GM19468 (cell line): ENCODE data around the gene JADE2.
"Not testable (repeated sequence)": the region's sequence is repeated elsewhere in the genome, so short reads cannot be mapped to it uniquely, and the experiment has no call there.

Experiments used
- ATAC-seq: cut with Tn5 transposase; IDR thresholded peaks from one replicate; pipeline ENCODE4 v1.9.1; 2021; ENCODE audit warnings: mild to moderate bottlenecking, moderate library complexity, moderate number of reproducible peaks; ENCODE audit not compliant: unreplicated experiment; ENCODE audit errors: extremely low read depth

Gene JADE2

GRCh38 chr5:134506054-134507039 is 19.1 kb upstream of the JADE2 start:
- ATAC-seq = no peak

- ATAC-seq = no peak
Observed at GRCh38 chr5:134507452-134507851, 18.0 kb upstream of the JADE2 start.

DNA sequence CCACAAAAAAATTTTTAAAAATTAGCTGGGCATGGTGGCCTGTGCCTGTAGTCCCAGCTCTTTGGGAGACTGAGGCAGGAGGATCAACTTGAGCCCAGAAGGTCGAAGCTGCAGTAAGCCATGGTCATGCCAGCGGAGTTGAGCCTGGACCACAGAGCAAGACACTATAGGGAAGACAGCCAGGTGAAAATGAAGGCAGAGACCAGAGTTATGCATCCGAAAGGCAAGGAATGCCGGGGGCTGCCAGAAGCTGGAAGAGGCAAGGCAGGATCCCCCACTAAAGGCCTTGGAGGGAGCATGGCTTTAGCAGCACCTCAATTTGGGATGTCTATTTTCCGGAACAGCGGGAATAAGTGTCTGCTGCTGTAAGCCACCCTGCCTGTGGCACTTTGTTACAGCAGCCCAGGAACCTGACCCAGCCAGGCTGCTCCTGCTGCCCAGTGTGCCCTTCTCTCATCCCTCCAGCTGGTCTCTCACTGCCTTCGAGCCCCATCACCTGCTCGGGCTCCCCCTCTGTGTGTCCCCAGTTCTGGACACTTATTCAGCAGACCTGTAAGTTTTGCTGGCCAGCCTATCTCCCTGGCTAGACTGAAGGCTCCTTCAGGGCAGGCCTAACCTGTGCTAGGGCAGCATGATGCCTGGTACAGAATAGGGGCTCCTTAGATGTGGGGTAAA is 16.8 kb upstream of the JADE2 start:
- ATAC-seq = no peak

DNA sequence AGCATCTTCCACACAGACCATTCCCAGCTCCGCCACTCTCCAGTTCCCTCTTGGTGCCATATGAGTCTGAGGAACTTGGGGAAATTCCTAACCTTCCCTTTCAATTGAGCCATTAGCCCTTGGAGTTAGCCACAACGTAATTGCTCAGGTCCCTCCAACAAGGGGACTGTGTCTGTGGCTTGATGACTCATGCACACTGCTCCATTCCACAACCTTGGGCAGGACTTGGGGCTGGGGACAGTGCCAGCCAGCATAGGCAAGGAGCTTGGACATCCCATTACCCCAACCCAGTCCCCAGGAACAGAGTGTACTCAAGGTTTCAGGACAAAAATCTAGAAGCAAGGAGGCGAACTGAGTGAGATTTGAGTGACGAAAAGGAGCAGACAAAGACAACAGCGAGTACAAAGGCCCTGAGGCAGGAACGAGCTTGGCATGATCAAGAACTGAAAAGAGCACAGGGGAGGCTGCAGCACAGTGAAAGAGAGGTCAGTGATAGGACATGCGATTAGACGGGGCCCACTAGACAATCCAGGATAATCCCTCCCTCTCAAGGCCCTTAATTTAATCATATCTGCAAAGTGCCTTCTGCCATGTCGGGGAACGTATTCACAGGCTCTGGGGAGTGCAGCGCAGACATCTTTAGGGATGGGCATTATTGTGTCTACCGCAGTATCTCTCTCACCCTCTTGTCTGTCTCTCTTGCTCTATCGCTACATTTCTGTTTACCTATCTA is 16.0 kb upstream of the JADE2 start:
- no peak for ATAC-seq

DNA sequence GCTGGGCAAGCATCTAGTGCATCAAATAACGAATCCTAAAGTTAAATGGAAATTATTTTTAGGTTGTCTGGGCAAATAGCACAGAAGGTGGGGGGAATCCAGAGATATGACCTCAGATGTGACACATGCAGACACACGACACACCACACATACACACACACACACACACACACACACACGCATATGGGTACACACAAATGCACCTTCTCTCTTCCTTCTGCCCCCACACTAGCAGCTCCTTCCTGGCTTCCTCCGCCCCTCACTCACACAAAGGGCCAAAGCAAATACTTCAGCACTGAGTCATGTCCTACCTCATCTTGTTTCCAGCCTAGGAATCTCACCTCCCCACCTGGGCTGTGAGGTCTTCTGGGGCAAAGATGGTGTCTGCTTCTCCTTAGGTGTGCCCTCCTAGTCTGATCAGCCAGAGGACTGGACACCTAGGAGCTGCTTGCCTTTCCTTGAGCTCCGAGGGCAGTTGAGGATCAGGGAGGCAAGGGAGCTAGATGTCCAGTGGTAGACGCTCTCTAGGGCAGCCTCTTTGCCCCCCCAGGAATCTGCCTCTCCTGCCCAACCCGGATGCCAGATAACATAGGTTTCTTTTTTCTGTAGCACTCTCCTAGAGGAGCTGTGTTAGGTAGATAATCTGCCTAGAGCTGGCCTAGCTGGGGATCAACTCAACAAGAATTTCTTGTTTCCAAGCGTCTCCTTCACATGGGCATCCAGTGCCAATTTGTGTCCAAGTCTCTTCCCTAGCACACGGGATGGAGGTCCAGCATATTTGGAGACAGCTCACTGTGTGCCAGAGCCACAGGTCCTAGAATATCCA is 14.3 kb upstream of the JADE2 start:
- no peak for ATAC-seq

GRCh38 chr5:134511796-134512660 is 13.4 kb upstream of the JADE2 start:
- no peak for ATAC-seq

DNA sequence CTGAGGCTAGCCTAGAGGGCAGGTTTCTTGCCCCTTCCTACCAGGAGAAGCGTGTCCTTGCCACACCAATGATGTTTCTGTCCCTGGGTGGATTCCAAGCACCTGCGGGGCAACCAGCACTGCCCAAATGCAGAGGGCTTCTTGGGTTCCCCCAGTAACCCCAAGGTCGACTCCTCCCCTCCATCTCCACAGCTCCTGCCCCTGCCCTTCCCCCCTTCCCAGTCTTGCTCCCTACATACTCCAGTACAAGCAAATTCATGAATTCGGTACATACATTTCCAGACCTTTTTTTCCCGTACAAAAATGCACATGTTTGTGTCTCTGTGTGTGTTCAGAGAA is 12.8 kb upstream of the JADE2 start:
- ATAC-seq = no peak

GRCh38 chr5:134515801-134516200 is 9.7 kb upstream of the JADE2 start:
- no peak for ATAC-seq

- not testable (repeated sequence) for ATAC-seq
Observed at GRCh38 chr5:134516984-134517383, 8.5 kb upstream of the JADE2 start.

GRCh38 chr5:134517553-134517952 is 7.9 kb upstream of the JADE2 start:
- no peak for ATAC-seq

DNA sequence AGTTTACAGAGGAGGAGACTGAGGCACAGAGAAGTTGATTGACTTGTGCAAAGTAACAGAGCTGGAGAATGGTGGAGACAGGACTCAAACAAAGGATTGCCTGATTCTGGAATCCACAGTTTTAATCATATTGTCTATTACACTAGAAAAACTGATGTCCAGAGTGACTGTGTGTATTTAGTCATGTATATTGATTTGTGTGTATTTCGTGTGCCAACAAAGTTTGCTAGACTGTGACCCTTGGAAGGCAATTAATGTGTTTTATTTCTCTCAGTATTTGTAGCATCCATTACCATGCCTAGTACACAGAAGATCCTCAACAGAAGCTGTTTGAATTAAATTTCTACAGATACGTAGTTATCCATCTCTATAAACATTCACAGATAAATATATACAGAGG is 5.5 kb upstream of the JADE2 start:
- ATAC-seq = no peak

- no peak for ATAC-seq
Observed at GRCh38 chr5:134521841-134522240, 3.6 kb upstream of the JADE2 start.

- ATAC-seq = no peak
Observed at GRCh38 chr5:134523543-134524271, 1.8 kb upstream of the JADE2 start.

GRCh38 chr5:134524272-134524825 is 1.1 kb upstream of the JADE2 start:
- ATAC-seq = no peak

DNA sequence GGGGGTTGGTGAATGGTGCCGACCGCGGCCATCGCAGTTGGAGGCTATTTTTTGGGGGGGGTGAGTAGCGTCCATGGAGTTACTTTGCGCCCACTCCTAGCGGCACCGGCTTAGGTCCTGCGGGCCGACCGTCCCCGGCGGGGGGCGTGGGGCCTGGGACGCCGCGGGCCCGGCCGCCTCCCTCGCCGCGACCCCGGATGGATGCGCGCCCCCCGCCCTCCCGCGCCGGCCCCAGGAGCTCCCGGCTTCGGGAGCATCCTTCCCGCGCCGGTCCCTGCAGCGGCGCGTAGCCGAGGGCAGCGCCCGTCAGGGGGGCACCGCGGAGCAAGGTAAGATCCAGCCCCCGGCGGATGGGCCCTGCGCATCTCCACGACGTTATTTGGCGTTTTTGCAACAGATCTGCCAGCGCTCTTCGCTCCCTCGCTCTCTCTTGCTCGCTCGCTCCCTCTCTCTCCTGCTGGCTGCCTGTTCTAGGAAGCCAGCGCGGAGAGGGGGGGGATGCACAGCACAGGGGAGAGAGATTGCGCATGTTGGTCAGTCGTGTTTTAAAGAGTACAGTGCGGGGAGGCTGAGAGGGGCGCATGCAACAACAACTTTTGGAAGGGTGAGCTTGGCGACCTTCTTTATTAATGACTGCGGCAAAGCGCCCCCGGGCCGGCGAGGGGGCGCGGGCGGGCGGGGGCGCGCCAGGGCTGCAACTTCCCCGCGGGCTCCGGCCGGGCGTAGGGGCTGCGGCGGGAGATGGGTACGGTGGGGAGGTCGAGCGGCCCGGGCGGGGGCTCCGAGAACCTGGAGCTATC is 413 bp downstream of the JADE2 start:
- ATAC-seq = no peak

- no peak for ATAC-seq
Observed at GRCh38 chr5:134526483-134527155, 1.1 kb downstream of the JADE2 start.
